SU-DHL-6 (cell line): Measurements from ENCODE around the gene USP54.

Experiments used
- H2AFZ ChIP-seq: fragments of 200-600 bp; sonication (generic); 2 replicates; pipeline ENCODE4 v1.6.1; 2014; ENCODE audit warnings: low read depth, mild to moderate bottlenecking, moderate library complexity, mixed read lengths, antibody characterized with exemption, low read length; ENCODE audit not compliant: severe bottlenecking
- H3F3A ChIP-seq: fragments of 200-600 bp; shearing (Covaris generic); 2 replicates; pipeline ENCODE4 v1.6.0; 2016; ENCODE audit warnings: antibody characterized with exemption, mild to moderate bottlenecking; ENCODE audit not compliant: insufficient read depth
- H3K27ac ChIP-seq: fragments of 200-600 bp; sonication (generic); 2 replicates; pipeline ENCODE4 v1.5.1; 2016; ENCODE audit warnings: low read depth, mild to moderate bottlenecking, low read length, moderate library complexity, mixed read lengths
- H3K27me3 ChIP-seq: fragments of 200-600 bp; sonication (generic), shearing (Covaris generic); 2 replicates; pipeline ENCODE4 v1.6.0; 2014; ENCODE audit warnings: mild to moderate bottlenecking, low read length
- H3K36me3 ChIP-seq: fragments of 200-600 bp; sonication (generic); 2 replicates; pipeline ENCODE4 v1.6.1; 2014; ENCODE audit warnings: mild to moderate bottlenecking, low read length, mixed read lengths
- H3K4me2 ChIP-seq: fragments of 300-600, 200-600 bp; shearing (Covaris generic), sonication (generic); 2 replicates; pipeline ENCODE4 v1.6.0; 2014; ENCODE audit warnings: low read length, low read depth, mild to moderate bottlenecking; ENCODE audit not compliant: poor library complexity, severe bottlenecking
- H3K4me3 ChIP-seq: fragments of 200-600 bp; sonication (generic); 2 replicates; pipeline ENCODE4 v1.5.1; 2014; ENCODE audit warnings: antibody characterized with exemption, low read length, mild to moderate bottlenecking, mixed read lengths; ENCODE audit not compliant: insufficient read depth, poor library complexity, severe bottlenecking
- H3K79me2 ChIP-seq: fragments of 200-600 bp; sonication (generic); 2 replicates; pipeline ENCODE4 v1.6.1; 2014; ENCODE audit warnings: mild to moderate bottlenecking, low read length, moderate library complexity; ENCODE audit not compliant: insufficient read depth
- H3K9ac ChIP-seq: fragments of 200-600 bp; sonication (generic); 2 replicates; pipeline ENCODE4 v1.7.0; 2014; ENCODE audit warnings: mild to moderate bottlenecking, low read length
- H3K9me2 ChIP-seq: fragments of 200-600 bp; sonication (generic); replicated peaks from 2 replicates; pipeline ENCODE4 v1.6.1; 2014; ENCODE audit warnings: low read length; ENCODE audit not compliant: insufficient read depth
- H3K9me3 ChIP-seq: fragments of 200-600 bp; sonication (generic); 2 replicates; pipeline ENCODE4 v1.6.1; 2014; ENCODE audit warnings: low read length, mixed read lengths; ENCODE audit not compliant: insufficient read depth
- H4K20me1 ChIP-seq: fragments of 200-600 bp; sonication (generic); 2 replicates; pipeline ENCODE4 v1.6.1; 2014; ENCODE audit warnings: low read depth, mild to moderate bottlenecking, antibody characterized with exemption, low read length, moderate library complexity, mixed read lengths
- CTCF ChIP-seq: fragments of 200-600 bp; sonication (generic); IDR thresholded peaks from one replicate; pipeline ENCODE4 v1.5.1; 2017; ENCODE audit warnings: antibody characterized with exemption, mild to moderate bottlenecking, low read length, moderate library complexity; ENCODE audit not compliant: insufficient read depth, poor library complexity, severe bottlenecking
- EZH2phosphoT487 ChIP-seq: fragments of 200-600 bp; sonication (generic), shearing (Covaris generic); conservative IDR thresholded peaks from 2 replicates; pipeline ENCODE4 v1.6.1; 2018; ENCODE audit warnings: mild to moderate bottlenecking, antibody characterized with exemption, low read length, moderate library complexity, mixed read lengths

USP54 gene

GRCh38 chr10:73469579-73469978, 121.6 kb downstream of the USP54 start:
- Histone ChIP-seq H3K4me3 (no peak overlapping the region), H3K27me3 (no peaks in the 10 kb centered on the region), H3K9ac (no peak overlapping the region), H2AFZ (no peak overlapping the region), H4K20me1 (no peaks in the 10 kb centered on the region), H3K9me3 (no peaks in the 10 kb centered on the region), H3K36me3 (peaks cover 65% of the 10 kb centered on the region), H3F3A (no peaks in the 10 kb centered on the region), H3K27ac (no peak overlapping the region), H3K79me2 (no peaks in the 10 kb centered on the region), H3K4me2 (no peak overlapping the region), H3K9me2 (no peaks in the 10 kb centered on the region)
- TF ChIP-seq EZH2phosphoT487 (no peak), CTCF (no peak)

GRCh38 chr10:73467206-73467605, 123.9 kb downstream of the USP54 start:
- no peaks in the 10 kb centered on the region for H3K27me3 ChIP-seq
- no peaks in the 10 kb centered on the region for H3K9me3 ChIP-seq
- no peaks in the 10 kb centered on the region for H3F3A ChIP-seq
- no peak overlapping the region for H3K4me2 ChIP-seq
- H4K20me1 ChIP-seq, result no peaks in the 10 kb centered on the region
- no peaks in the 10 kb centered on the region for H3K9me2 ChIP-seq
- no peak overlapping the region for H3K9ac ChIP-seq
- no peak overlapping the region for H3K4me3 ChIP-seq
- H3K79me2 ChIP-seq, result no peaks in the 10 kb centered on the region
- no peak overlapping the region for H2AFZ ChIP-seq
- H3K36me3 ChIP-seq, result peaks cover 58% of the 10 kb centered on the region
- TF ChIP-seq EZH2phosphoT487, result no peak
- no peak for TF ChIP-seq CTCF
- no peak overlapping the region for H3K27ac ChIP-seq

- Histone ChIP-seq H3K9ac (no peak overlapping the region), H3K27ac (no peak overlapping the region), H3F3A (no peaks in the 10 kb centered on the region), H3K4me2 (no peak overlapping the region), H3K36me3 (peaks cover 50% of the 10 kb centered on the region), H3K27me3 (no peaks in the 10 kb centered on the region), H3K79me2 (no peaks in the 10 kb centered on the region), H4K20me1 (no peaks in the 10 kb centered on the region), H3K9me2 (no peaks in the 10 kb centered on the region), H3K9me3 (no peaks in the 10 kb centered on the region), H3K4me3 (no peak overlapping the region), H2AFZ (no peak overlapping the region)
- no peak for TF ChIP-seq CTCF
- no peak for TF ChIP-seq EZH2phosphoT487
These were observed 125.0 kb downstream of the USP54 start for GRCh38 chr10:73465978-73466726.
